AG10803 (cell line): ENCODE measurements around the gene GMDS.
A peak's percentile ranks its signal among the peaks of the same experiment; 100 is the strongest.

Experiments used
- DNase-seq: peaks from one replicate; pipeline ENCODE4 v3.0.0; 2010; ENCODE audit warnings: low read depth
- H3K4me3 ChIP-seq: 2 replicates; pipeline ENCODE4 v1.5.1; 2011; ENCODE audit warnings: mild to moderate bottlenecking, low read length, control low read depth
- TF ChIP-seq, protein P1 (sequence below): conservative IDR thresholded peaks from 2 replicates; pipeline ENCODE4 v1.5.1; 2011; ENCODE audit warnings: mild to moderate bottlenecking, low read length, control low read depth, inconsistent platforms

The GMDS gene

DNA sequence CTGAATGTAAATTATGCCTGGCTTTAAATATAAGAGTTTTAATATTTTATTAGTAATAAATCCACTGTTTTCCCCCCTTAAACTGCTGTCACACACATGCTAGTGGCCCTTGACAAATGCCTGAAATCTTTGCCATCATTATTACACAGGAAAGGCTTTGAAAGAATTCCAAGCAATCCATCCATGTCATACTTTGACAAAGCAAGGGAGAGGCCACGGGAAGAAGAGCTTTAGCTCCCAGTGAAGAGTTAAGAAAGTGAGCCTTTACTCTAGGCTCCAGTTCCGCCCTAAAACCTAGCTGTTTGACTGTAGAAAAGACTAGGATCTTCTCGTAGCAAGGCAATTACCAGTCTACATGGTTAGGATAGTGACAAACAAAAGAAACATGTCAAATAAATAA is 147.9 kb downstream of the GMDS start:
- DNase-seq, result no peak
- no peak overlapping the region for H3K4me3 ChIP-seq
- TF ChIP-seq, protein P1, sequence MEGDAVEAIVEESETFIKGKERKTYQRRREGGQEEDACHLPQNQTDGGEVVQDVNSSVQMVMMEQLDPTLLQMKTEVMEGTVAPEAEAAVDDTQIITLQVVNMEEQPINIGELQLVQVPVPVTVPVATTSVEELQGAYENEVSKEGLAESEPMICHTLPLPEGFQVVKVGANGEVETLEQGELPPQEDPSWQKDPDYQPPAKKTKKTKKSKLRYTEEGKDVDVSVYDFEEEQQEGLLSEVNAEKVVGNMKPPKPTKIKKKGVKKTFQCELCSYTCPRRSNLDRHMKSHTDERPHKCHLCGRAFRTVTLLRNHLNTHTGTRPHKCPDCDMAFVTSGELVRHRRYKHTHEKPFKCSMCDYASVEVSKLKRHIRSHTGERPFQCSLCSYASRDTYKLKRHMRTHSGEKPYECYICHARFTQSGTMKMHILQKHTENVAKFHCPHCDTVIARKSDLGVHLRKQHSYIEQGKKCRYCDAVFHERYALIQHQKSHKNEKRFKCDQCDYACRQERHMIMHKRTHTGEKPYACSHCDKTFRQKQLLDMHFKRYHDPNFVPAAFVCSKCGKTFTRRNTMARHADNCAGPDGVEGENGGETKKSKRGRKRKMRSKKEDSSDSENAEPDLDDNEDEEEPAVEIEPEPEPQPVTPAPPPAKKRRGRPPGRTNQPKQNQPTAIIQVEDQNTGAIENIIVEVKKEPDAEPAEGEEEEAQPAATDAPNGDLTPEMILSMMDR, result no peak

DNA sequence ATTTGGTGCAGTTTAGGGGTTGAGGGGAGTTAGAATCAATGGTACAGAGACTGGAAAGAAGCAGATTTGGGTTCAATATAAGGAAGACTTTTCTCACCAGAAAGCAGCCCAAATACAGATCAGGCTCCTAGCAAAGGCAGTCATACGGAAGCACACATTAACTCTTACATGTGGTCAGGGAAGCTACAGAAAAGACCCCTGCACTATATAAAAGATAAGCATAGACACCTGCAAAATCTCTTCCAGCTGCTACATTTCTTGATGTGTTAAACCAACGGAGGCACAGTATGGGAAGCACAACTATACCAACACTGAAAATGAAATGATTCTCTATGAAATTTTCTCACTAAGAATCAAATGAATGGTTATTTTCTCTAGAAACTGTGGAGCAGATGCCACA is 150.8 kb downstream of the GMDS start:
- no peak overlapping the region for H3K4me3 ChIP-seq
- TF ChIP-seq, protein P1, result no peak
- no peak for DNase-seq

DNA sequence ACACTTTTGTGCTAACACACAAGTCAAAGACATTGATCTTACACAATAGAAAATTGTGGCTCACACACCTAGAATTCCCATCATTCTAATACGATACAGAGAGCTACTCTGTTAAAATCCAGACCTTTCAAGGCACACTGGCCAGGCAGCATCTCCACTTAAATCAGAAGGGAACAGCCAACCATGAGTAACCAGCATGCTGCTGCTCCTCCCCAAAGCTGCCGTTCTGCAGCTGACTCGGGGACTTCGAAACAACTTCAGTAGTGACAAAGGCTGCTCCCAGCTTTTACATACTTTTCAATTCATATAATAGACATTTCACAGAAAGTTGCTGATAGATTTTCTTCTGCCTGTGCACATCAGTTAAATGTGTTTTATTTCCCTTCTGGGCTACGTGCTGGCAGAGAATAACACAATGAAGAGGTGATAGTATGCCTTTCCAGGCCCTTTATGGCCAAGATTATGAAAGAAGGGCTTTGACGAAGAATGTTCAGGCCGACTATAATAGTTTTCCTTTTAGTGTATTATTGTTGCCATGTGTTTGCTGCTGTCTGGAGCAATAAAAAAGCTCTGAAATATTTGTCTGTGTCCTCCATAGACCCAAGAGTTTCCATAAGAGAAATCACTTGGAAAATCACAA is 159.0 kb downstream of the GMDS start:
- H3K4me3 ChIP-seq, result no peak overlapping the region
- peak; percentile 65 for DNase-seq
- TF ChIP-seq, protein P1, result no peak

DNA sequence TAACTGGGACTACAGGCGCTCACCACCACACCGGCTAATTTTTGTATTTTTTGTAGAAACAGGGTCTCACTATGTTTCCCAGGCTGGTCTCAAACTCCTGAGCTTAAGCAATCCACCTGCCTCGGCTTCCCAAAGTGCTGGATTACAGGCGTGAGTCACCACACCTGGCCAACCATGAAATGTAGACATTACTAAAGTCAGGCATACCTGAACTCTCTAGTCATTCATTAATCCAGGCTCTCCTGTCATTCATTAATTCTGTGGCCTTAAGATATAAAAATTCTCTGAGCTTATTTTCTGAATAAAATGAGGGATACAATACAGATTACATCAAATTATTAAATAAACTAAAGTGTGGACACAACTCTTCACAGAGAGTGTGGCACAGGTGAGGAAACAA is 159.7 kb downstream of the GMDS start:
- no peak for DNase-seq
- TF ChIP-seq, protein P1, result no peak
- H3K4me3 ChIP-seq, result no peak overlapping the region

DNA sequence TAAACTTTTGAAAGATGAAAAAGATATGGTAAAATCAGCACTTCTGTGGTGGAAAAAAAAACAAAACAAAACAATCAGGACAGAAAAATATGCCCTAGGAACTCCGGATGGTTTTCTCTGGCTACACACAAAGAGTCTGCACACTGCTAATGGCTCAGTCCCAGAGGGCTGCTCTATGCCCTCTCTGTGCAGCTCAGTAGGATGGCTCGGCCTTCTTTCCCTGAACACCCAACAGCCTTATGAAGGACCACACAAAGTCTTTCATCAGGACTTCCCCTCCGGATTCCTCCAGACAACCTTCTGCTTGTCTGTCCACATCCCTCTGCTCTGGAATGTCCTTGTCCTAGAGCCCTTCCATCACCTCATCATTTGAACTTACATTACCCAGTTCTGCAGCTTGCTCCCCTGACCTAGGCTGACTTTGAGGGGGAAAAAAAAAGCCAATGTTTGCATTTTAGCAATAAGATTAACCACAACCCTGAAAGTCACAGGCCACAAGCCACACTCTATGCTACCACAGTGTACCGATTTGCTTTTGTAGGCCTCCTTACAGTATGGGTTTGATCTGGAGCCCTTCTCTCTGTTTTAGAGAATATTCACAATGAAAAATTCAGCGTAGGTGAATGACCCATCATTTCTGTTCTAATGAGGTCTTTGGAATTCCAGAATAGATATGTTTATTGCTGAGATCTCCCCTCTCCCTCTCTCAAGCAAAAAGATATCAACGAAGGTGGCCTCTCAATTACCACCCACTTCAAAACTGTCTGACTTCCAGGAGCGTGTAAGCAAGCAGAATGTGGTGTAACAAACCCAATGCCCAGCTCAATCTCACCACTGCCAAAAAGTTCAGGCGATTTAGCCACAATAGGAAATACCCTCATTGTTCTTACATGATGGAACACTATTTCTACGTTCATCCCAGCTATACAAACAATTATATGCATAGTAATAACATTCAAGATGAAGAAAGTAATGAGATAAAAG is 164.0 kb downstream of the GMDS start:
- DNase-seq, result no peak
- no peak overlapping the region for H3K4me3 ChIP-seq
- TF ChIP-seq, protein P1, result no peak

DNA sequence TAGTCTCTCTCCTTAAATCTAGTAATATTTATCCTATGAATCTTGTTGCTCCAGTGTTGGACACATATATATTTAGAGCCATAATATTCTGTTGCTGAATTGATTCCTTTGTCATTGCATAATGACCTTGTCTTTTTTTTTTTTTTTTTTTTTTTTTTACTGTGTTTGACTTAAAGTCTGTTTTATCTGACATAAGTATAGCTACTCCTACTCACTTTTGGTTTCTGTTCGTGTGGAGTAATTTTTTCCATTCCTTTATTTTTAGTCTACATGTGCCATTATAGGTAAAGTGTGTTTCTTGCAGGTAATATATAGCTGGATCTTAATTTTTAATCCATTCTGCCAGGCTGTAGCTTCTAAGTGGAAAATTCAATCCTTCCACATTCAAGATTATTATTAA is 166.5 kb downstream of the GMDS start:
- H3K4me3 ChIP-seq, result no peak overlapping the region
- TF ChIP-seq, protein P1, result no peak

More for the DNA sequence above, 166.5 kb downstream of the GMDS start:
- no peak for DNase-seq
